A549 (cell line): Measurements from ENCODE around the gene KLHL15. TPM values are rescaled to one million over a fixed set of nuclear protein-coding genes. Genes with fewer than 3 reads are reported as not detected.

Experiments used
- ATAC-seq, 2 experiments: fragments of 200-7000 bp in 1 of 2; fragments of >200 bp in 1 of 2; cut with Nextera tagmentation in 1 of 2; cut with Tn5 transposase in 1 of 2; 3 replicates each; pipeline versions ENCODE4 v1.8.0 to v1.9.1; 2018 to 2020; ENCODE audit warnings: mild to moderate bottlenecking in 1 of 2, moderate library complexity in 1 of 2
- CTCF ChIA-PET: fragments of 300-600 bp; sonication (Branson Sonifier 250); formaldehyde crosslinking; extraction: SDS; loops from one replicate; lab custom pipeline; 2021; ENCODE audit warnings: antibody characterized with exemption, inconsistent platforms; lab: Yijun Ruan, JAX
- POLR2A ChIA-PET: fragments of 350-600 bp; formaldehyde crosslinking; extraction: SDS; loops from one replicate; lab custom pipeline; 2021; ENCODE audit warnings: antibody characterized with exemption, inconsistent platforms; lab: Yijun Ruan, JAX
- DNase-seq, 2 experiments: peaks; one replicate each; pipeline versions ENCODE4 v3.0.0 to v3.0.0-alpha.2; 2011 to 2016; ENCODE audit warnings: low read depth in 1 of 2, low spot score in 1 of 2
- FAIRE-seq: peaks from 2 replicates; lab custom pipeline; 2011; peaks lifted over from hg19 to GRCh38; lab: Jason Lieb, UNC
- H3K27ac ChIP-seq, 2 experiments: fragments of >200 bp; sonication (Bioruptor Twin); formaldehyde crosslinking; 3 replicates each; pipeline ENCODE4 v1.5.1; 2016 to 2017
- H3K4me1 ChIP-seq: fragments of >200 bp; sonication (Bioruptor Twin); formaldehyde crosslinking; 3 replicates; pipeline ENCODE4 v1.6.1; 2016
- H3K4me2 ChIP-seq: fragments of >200 bp; sonication (Bioruptor Twin); formaldehyde crosslinking; 3 replicates; pipeline ENCODE4 v1.6.1; 2016
- H3K4me3 ChIP-seq: fragments of >200 bp; sonication (Bioruptor Twin); formaldehyde crosslinking; 3 replicates; pipeline ENCODE4 v1.5.1; 2016
- H3K9me3 ChIP-seq: fragments of >200 bp; sonication (Bioruptor Twin); formaldehyde crosslinking; 3 replicates; pipeline ENCODE4 v1.6.1; 2016
- CBX8 ChIP-seq: fragments of 200-600 bp; sonication (generic); IDR thresholded peaks from 2 replicates; pipeline ENCODE4 v1.6.1; 2016
- CHD4 ChIP-seq: fragments of 200-600 bp; sonication (generic); IDR thresholded peaks from 2 replicates; pipeline ENCODE4 v1.6.1; 2016; ENCODE audit warnings: antibody characterized with exemption, mild to moderate bottlenecking, borderline replicate concordance
- EHF ChIP-seq: fragments of 250-450 bp; sonication (Bioruptor Pico); IDR thresholded peaks from 2 replicates; pipeline ENCODE4 v1.5.0; 2020; ENCODE audit warnings: mild to moderate bottlenecking
- EP300 ChIP-seq, 2 experiments: fragments of >200 bp; sonication (Bioruptor Twin); formaldehyde crosslinking; IDR thresholded peaks; 2 replicates in 1 of 2; 3 replicates in 1 of 2; pipeline ENCODE4 v1.6.1; 2016 to 2017
- ESRRA ChIP-seq: fragments of 150-350 bp; IDR thresholded peaks from 2 replicates; pipeline ENCODE4 v1.6.1; 2014; ENCODE audit warnings: mild to moderate bottlenecking, low read length, borderline replicate concordance
- FOSL2 ChIP-seq, 2 experiments: fragments of 450-650 bp in 1 of 2; fragments of >200 bp in 1 of 2; sonication (Bioruptor Twin) in 1 of 2; formaldehyde crosslinking; IDR thresholded peaks; 2 replicates each; pipeline versions ENCODE4 v1.5.0 to v1.6.1; 2016 to 2020; ENCODE audit warnings: mild to moderate bottlenecking in 1 of 2, moderate library complexity in 1 of 2
- GATA3 ChIP-seq: IDR thresholded peaks from 2 replicates; pipeline ENCODE4 v1.6.1; 2012; ENCODE audit warnings: borderline replicate concordance
- HDAC2 ChIP-seq: fragments of 200-600 bp; sonication (generic); IDR thresholded peaks from 2 replicates; pipeline ENCODE4 v1.6.1; 2016
- HOXA7 ChIP-seq: fragments of 250-450 bp; sonication (Bioruptor Pico); IDR thresholded peaks from 2 replicates; pipeline ENCODE4 v1.5.0; 2020; ENCODE audit warnings: mild to moderate bottlenecking, moderate library complexity
- HOXB5 ChIP-seq: fragments of 250-450 bp; sonication (Bioruptor Pico); IDR thresholded peaks from 2 replicates; pipeline ENCODE4 v1.5.0; 2020; ENCODE audit warnings: mild to moderate bottlenecking, moderate library complexity
- JUN ChIP-seq, 2 experiments: fragments of >200 bp; sonication (Bioruptor Twin); formaldehyde crosslinking; IDR thresholded peaks; 2 replicates in 1 of 2; 3 replicates in 1 of 2; pipeline ENCODE4 v1.6.1; 2016 to 2017
- KDM1A ChIP-seq: fragments of 200-600 bp; sonication (generic); IDR thresholded peaks from 2 replicates; pipeline ENCODE4 v1.6.1; 2016; ENCODE audit warnings: low read depth, mild to moderate bottlenecking
- MAFK ChIP-seq: fragments of 450-650 bp; IDR thresholded peaks from 2 replicates; pipeline ENCODE4 v1.6.1; 2014; ENCODE audit not compliant: partially characterized antibody
- MAZ ChIP-seq: fragments of 150-350 bp; IDR thresholded peaks from 2 replicates; pipeline ENCODE4 v1.6.1; 2014; ENCODE audit warnings: antibody characterized with exemption, low read depth, low read length, borderline replicate concordance
- MYC ChIP-seq: IDR thresholded peaks from 2 replicates; pipeline ENCODE4 v1.6.1; 2012; ENCODE audit warnings: mild to moderate bottlenecking, inconsistent platforms, low read length, improper control_type of control experiment, borderline replicate concordance
- NFE2L2 ChIP-seq: fragments of 150-350 bp; conservative IDR thresholded peaks from 2 replicates; pipeline ENCODE4 v1.6.1; 2014; ENCODE audit warnings: low read length
- NPAS2 ChIP-seq: fragments of 250-450 bp; sonication (Bioruptor Pico); IDR thresholded peaks from 2 replicates; pipeline ENCODE4 v1.8.0; 2022; ENCODE audit warnings: mild to moderate bottlenecking, moderate library complexity, borderline replicate concordance
- NR3C1 ChIP-seq: fragments of >200 bp; sonication (Bioruptor Twin); formaldehyde crosslinking; IDR thresholded peaks from 3 replicates; pipeline ENCODE4 v1.6.1; 2017
- PHF8 ChIP-seq: fragments of 200-600 bp; sonication (generic); IDR thresholded peaks from 2 replicates; pipeline ENCODE4 v1.6.1; 2016; ENCODE audit warnings: low read depth, mild to moderate bottlenecking, antibody characterized with exemption, moderate library complexity, borderline replicate concordance
- POLR2A ChIP-seq: IDR thresholded peaks from 2 replicates; pipeline ENCODE4 v1.6.1; 2012; ENCODE audit warnings: mild to moderate bottlenecking, low read length
- RARB ChIP-seq: fragments of 250-450 bp; sonication (Bioruptor Pico); IDR thresholded peaks from 2 replicates; pipeline ENCODE4 v1.8.0; 2021; ENCODE audit warnings: mild to moderate bottlenecking, moderate library complexity
- RFX5 ChIP-seq: fragments of 450-650 bp; IDR thresholded peaks from 2 replicates; pipeline ENCODE4 v1.7.1; 2014; ENCODE audit warnings: antibody characterized with exemption, mild to moderate bottlenecking, moderate library complexity
- RNF2 ChIP-seq: fragments of 200-600 bp; sonication (generic); IDR thresholded peaks from 2 replicates; pipeline ENCODE4 v1.6.1; 2016; ENCODE audit warnings: low read depth, mild to moderate bottlenecking, antibody characterized with exemption, moderate library complexity, borderline replicate concordance
- SMC3 ChIP-seq: fragments of >200 bp; sonication (Bioruptor Twin); formaldehyde crosslinking; IDR thresholded peaks from 3 replicates; pipeline ENCODE4 v1.6.1; 2018; ENCODE audit warnings: inconsistent platforms
- SREBF2 ChIP-seq: fragments of 450-650 bp; IDR thresholded peaks from 2 replicates; pipeline ENCODE4 v1.6.1; 2014; ENCODE audit warnings: mild to moderate bottlenecking, moderate library complexity
- WGBS: methylation state at CpG from one replicate; pipeline ENCODE4 v1.1.6; 2017; ENCODE audit errors: missing lambda C conversion rate; 5-methylcytosine and 5-hydroxymethylcytosine counted together
- polyA plus RNA-seq, 4 experiments: library from polyadenylated mRNA; depleted of rRNA in 3 of 4; stranded (reverse); fragments of >200 nt; fragmentation: RNase III in 1 of 4; extraction: RNeasy Plus Mini Kit Qiagen cat#74134 plus additional on column Dnase treatment in 1 of 4; gene quantifications; 2 replicates in 3 of 4; 3 replicates in 1 of 4; pipeline ENCODE4 v1.2.3, GENCODE V29; 2011 to 2017
- TF ChIP-seq, protein P1 (sequence below): IDR thresholded peaks from 2 replicates; pipeline ENCODE4 v1.6.1; 2012
- TF ChIP-seq, protein P2 (sequence below): fragments of 250-450 bp; sonication (Bioruptor Pico); IDR thresholded peaks from 2 replicates; pipeline ENCODE4 v1.5.0; 2021; ENCODE audit warnings: mild to moderate bottlenecking, moderate library complexity, borderline replicate concordance
- TF ChIP-seq, protein P3 (sequence below): IDR thresholded peaks from 2 replicates; pipeline ENCODE4 v1.6.1; 2012
- TF ChIP-seq, protein P4 (sequence below): fragments of >200 bp; sonication (Bioruptor Twin); formaldehyde crosslinking; IDR thresholded peaks from 3 replicates; pipeline ENCODE4 v1.6.1; 2016
- TF ChIP-seq, protein P5 (sequence below): fragments of 450-650 bp; IDR thresholded peaks from 2 replicates; pipeline ENCODE4 v1.6.1; 2014; ENCODE audit warnings: antibody characterized with exemption

The KLHL15 gene
- polyA plus RNA-seq, 2 of the 4 experiments (the other 2 are of a cell fraction) = 6.4 to 15.0 TPM

DNA sequence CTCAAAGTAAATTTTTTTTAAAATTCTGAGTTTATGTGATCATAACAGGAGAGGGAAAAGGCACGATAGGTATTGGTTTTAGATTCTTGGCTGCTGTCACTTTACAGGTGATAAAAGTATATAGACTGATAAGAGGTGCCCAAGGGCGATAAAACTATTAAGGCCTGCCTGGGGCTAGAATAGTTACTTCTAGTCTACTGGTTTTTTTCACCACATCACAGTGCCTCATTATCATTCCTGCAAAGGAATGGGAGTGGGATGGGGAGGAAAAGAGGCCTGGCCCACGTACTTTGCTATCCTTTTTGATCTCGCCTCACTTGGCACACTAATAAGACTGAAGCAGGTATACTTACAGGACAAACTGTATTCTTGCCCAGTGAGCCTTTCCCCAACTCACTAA, 72.6 kb downstream of the KLHL15 start:
- WGBS = 90% methylated on average over 4 of the region's 4 CpGs

DNA sequence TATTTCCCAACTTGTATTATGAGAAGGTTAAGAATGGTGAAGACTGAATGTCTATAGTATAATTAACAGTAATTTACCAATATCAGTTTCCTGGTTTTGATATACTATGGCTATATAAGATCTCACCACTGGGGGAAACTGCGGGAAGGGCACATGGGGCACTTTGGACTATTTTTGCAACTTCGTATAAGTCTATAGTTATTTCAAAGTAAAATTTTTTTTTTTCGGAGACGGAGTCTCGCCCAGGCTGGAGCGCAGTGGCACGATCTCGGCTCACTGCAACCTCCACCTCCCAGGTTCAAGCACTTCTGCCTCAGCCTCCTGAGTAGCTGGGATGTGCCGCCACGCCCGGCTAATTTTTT, 73.1 kb downstream of the KLHL15 start:
- H3K4me1 ChIP-seq = peaks cover 16% of the 10 kb centered on the region; the same call in 2 of the 3 replicates
- TF ChIP-seq CBX8 = no peak
- no peak for TF ChIP-seq NPAS2
- no peak for TF ChIP-seq EP300 (IDR thresholded peaks at IDR 0.05)
- no peak for TF ChIP-seq NFE2L2
- TF ChIP-seq SREBF2 = no peak
- TF ChIP-seq RARB (CRISPR knock-in tag) = no peak
- no peak for TF ChIP-seq ESRRA
- TF ChIP-seq, protein P1, sequence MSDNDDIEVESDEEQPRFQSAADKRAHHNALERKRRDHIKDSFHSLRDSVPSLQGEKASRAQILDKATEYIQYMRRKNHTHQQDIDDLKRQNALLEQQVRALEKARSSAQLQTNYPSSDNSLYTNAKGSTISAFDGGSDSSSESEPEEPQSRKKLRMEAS = no peak
- TF ChIP-seq, protein P2, sequence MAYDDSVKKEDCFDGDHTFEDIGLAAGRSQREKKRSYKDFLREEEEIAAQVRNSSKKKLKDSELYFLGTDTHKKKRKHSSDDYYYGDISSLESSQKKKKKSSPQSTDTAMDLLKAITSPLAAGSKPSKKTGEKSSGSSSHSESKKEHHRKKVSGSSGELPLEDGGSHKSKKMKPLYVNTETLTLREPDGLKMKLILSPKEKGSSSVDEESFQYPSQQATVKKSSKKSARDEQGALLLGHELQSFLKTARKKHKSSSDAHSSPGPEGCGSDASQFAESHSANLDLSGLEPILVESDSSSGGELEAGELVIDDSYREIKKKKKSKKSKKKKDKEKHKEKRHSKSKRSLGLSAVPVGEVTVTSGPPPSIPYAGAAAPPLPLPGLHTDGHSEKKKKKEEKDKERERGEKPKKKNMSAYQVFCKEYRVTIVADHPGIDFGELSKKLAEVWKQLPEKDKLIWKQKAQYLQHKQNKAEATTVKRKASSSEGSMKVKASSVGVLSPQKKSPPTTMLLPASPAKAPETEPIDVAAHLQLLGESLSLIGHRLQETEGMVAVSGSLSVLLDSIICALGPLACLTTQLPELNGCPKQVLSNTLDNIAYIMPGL (CRISPR knock-in tag) = no peak
- no peak for TF ChIP-seq NR3C1
- TF ChIP-seq HOXA7 (CRISPR knock-in tag) = no peak
- TF ChIP-seq RNF2 = no peak
- no peak for TF ChIP-seq MYC
- TF ChIP-seq MAZ = no peak
- no peak for TF ChIP-seq JUN (IDR thresholded peaks at IDR 0.05)
- no peak for TF ChIP-seq HDAC2
- no peak for TF ChIP-seq MAFK
- no peak for TF ChIP-seq RFX5
- TF ChIP-seq HOXB5 = no peak
- TF ChIP-seq, protein P3, sequence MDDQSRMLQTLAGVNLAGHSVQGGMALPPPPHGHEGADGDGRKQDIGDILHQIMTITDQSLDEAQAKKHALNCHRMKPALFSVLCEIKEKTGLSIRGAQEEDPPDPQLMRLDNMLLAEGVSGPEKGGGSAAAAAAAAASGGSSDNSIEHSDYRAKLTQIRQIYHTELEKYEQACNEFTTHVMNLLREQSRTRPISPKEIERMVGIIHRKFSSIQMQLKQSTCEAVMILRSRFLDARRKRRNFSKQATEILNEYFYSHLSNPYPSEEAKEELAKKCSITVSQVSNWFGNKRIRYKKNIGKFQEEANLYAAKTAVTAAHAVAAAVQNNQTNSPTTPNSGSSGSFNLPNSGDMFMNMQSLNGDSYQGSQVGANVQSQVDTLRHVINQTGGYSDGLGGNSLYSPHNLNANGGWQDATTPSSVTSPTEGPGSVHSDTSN = no peak
- POLR2A ChIA-PET = no interaction called here
- WGBS = 94% methylated on average over 11 of the region's 11 CpGs
- H3K4me2 ChIP-seq = no peak overlapping the region
- H3K4me3 ChIP-seq = no peak overlapping the region
- FAIRE-seq (no peak), ATAC-seq (peak in 1 of 2 experiments; percentile 58; a peak in 3 of 6 replicates), DNase-seq (no peak)
- H3K9me3 ChIP-seq = no peaks in the 10 kb centered on the region
- H3K27ac ChIP-seq = no peak overlapping the region
- CTCF ChIA-PET = no interaction called here

More for the DNA sequence above, 72.6 kb downstream of the KLHL15 start:
- Histone ChIP-seq H3K9me3 (no peaks in the 10 kb centered on the region), H3K4me2 (no peak overlapping the region), H3K27ac (no peak overlapping the region), H3K4me3 (no peak overlapping the region), H3K4me1 (peaks cover 16% of the 10 kb centered on the region; the same call in 2 of the 3 replicates)
- ATAC-seq (no peak), DNase-seq (no peak), FAIRE-seq (no peak)
- no peak for TF ChIP-seq POLR2A
- TF ChIP-seq CBX8 = no peak
- no peak for TF ChIP-seq HOXB5
- no peak for TF ChIP-seq GATA3
- TF ChIP-seq EHF (CRISPR knock-in tag) = no peak
- no peak for TF ChIP-seq SMC3
- TF ChIP-seq, protein P4, sequence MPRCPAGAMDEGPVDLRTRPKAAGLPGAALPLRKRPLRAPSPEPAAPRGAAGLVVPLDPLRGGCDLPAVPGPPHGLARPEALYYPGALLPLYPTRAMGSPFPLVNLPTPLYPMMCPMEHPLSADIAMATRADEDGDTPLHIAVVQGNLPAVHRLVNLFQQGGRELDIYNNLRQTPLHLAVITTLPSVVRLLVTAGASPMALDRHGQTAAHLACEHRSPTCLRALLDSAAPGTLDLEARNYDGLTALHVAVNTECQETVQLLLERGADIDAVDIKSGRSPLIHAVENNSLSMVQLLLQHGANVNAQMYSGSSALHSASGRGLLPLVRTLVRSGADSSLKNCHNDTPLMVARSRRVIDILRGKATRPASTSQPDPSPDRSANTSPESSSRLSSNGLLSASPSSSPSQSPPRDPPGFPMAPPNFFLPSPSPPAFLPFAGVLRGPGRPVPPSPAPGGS = no peak
- TF ChIP-seq KDM1A = no peak
- no peak for TF ChIP-seq NPAS2
- TF ChIP-seq CHD4 = no peak
- TF ChIP-seq PHF8 = no peak
- TF ChIP-seq, protein P1 = no peak
- TF ChIP-seq, protein P5, sequence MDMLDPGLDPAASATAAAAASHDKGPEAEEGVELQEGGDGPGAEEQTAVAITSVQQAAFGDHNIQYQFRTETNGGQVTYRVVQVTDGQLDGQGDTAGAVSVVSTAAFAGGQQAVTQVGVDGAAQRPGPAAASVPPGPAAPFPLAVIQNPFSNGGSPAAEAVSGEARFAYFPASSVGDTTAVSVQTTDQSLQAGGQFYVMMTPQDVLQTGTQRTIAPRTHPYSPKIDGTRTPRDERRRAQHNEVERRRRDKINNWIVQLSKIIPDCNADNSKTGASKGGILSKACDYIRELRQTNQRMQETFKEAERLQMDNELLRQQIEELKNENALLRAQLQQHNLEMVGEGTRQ = no peak
- TF ChIP-seq FOSL2 (IDR thresholded peaks at IDR 0.05) = no peak
- no peak for TF ChIP-seq FOSL2 (CRISPR knock-in tag; IDR thresholded peaks at IDR 0.05)
- ChIA-PET CTCF (no interaction called here), POLR2A (no interaction called here)
